ENCODE measurements around the gene AGPAT1.
"Not testable (repeated sequence)": the region's sequence is repeated elsewhere in the genome, so short reads cannot be mapped to it uniquely, and the experiment has no call there.

The AGPAT1 gene, protein sequence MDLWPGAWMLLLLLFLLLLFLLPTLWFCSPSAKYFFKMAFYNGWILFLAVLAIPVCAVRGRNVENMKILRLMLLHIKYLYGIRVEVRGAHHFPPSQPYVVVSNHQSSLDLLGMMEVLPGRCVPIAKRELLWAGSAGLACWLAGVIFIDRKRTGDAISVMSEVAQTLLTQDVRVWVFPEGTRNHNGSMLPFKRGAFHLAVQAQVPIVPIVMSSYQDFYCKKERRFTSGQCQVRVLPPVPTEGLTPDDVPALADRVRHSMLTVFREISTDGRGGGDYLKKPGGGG

DNA sequence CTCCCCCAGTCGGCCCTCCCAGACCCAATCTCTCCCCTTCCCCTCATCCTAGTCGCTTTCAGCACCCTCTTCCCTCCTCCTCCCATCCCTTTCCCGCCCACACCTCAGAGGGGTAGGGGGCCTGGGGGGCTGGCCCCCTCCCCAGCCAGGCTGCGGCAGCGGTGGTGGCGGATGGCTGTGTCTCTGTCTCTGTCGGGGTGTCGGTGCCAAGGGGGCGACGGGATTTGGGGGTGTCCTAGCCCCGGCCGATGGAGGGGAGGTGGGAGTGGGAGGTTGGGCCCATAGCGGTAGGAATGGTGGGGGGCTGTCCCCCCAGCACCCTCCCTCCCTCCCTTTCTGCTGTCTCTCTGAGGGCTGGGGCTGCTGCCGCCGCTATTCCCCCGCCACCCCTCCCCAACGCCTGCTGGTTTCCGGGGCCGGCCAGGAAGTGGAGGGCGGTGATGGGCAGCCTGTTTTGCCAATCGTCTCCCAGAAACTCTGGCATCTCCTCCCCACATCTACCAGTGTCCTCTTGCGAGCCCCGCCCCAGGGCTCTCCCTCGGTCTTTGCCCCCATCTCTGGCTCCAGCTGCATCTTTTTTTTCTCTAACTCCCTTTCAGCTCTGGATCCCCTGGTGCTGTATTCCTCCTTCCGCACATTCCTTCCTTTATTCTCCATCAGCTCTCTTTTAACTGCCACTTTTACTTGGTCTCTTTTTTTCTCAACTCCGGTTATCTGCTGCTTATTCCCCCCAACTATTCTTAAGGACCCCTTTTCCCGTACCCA lies at the start of gene AGPAT1:
TSS of gene AGPAT1 (minus strand) at position 374 of the 765 bp plus-strand sequence. CDS start 4,588 bp downstream, outside the sequence.
- peak; percentile 86 for DNase-seq

DNA sequence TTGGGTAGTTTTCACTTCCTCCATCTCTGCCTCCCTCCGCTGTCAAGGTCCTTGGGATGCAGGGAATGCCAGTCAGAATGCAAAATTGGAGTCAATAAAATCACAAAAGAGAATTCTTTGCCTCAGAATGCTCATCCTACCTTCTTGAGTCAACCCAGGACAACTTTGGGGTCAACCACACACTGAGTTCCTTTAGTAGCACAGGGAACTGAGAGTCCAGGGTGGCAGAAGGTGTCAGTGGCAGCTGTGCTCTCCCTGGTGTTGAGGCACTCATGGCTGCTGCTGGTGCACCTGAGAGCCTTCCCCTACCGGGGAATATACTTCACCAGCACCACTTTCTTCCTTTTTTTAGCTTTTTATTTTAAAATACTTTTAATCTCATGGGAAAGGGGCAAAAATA lies 48.8 kb upstream of the AGPAT1 start:
- no peak for DNase-seq

DNA sequence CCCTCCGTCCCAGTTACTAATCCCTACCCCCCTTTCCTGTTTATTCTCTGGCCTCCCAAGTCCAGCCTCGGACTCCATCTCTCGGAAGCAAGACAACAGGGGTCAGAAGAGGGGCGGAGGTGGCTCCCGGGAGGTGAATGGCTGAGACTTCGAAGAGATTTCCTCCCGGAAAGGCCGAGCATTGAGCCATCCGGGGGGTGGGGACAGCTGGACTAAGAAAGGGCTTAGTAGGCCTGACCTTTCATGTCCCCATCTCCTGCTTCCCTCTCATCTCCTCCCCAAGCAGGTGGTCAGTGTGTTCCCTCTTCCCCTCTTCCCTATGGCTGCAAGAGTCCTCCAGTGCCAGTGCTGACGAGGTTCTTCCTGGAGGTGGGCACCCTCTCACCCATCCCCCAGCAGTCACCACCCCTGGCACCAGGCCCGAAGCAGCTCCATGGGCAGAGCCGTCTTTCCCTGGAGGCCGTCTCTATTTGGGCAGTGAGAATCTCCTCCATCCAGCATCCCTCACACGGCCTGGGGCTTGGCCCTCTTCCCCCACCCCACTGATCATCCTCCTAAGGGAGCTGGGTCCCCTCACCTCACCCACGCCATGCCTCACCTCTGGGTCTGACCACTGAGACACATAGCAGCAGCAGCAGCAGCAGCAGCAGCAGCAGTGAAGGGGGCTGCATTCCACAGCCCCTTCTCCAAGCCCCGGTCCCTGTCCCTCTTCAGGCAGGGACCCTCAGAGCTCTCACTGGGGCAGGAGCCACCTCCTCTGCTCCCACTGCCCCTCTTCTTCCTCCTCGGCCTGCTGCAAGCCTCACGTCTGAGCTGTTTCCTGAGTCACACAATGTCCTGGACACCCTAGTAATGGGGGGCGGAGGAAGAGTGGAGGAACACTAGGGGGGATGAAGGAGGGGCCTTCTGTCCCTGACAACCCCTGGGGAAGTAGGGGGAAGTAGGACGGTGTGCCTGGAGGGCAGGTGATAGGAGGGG lies 47.7 kb upstream of the AGPAT1 start, which contains the start of gene NOTCH4:
TSS of gene NOTCH4 (minus strand) at position 810 of the 978 bp plus-strand sequence. CDS start at position 671, 139 bp downstream.
- no peak for DNase-seq

DNA sequence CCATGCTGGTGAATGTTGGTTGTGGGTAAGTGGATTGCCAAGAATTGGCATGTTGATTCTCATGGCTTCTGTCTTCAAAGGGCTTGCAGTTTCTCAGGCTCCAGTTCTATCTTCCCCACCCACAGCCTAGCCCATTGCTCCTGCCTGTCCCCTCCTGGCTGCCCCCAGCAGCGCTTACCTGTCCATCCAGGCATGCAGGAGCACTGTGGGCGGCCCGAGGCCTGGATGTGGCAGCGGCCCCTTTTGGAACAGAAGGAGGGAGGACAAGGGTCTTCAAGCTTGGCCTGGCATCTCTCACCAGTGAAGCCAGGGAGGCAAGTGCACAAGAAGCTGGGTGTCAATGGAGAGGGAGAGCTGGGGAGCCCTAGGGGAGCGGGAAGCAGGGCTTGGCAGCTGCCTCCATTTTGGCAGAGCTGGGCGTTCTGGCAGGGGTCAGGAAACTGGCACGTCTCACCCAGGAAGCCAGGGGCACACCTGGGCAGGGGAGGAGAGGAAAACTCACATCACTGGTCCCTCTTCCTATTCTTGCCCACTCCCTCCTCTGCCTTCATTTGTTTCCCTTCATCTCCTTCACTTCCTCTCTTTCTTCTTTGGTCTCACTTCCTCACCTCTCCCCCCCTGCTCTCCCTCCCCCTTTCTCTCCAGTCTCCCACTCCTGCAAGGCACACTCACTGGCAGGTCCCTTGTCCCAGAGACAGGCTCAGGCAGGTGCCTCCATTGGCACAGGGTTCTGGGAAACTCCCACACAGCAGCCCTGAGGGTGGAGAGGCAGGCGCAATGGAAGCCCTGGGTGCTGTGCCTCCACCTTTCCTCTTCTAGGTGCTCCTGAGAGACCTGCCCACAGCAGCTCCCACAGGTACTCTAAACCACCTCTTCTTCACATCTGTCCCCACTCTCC lies 46.7 kb upstream of the AGPAT1 start:
- no peak for DNase-seq

DNA sequence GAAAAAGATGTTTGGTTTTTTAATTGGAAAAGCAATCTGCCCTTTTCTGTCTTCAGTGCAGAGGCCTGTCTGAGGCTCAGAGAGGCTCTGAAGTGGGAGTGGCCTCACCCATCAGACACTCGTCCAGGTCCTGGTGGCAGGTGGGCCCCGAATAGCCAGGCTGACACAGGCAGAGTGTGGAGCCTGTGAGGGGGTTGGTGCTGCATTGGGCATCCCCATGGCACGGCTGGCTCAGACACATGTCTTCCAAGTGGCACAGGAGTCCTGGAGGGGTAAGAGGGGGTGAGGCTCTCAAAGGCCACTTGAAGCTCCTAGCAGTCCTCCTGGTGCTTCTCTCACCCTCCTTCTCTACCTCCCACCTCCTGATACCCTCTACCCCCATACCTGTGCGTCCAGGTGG lies 44.1 kb upstream of the AGPAT1 start:
- DNase-seq: no peak

DNA sequence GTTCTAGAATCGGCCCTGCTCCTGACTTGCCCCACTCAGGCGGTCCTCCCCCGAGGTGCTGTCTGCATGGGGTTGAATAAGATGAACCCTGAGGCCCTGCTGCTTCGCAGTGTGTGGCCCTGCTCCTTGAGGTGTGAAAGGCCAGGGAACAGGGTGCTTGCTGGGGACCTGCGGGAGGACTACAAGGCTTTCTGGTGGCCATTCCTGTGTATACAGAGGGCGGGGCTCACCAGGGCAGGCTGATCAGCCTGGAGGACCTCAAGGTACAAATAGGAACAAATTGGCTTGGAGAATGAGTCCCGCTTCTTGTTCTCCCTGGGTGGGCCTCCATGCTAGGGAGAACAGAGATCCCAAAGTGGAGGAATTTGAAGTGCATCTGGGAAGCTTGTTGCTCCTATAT lies 42.3 kb upstream of the AGPAT1 start:
- no peak for DNase-seq

DNA sequence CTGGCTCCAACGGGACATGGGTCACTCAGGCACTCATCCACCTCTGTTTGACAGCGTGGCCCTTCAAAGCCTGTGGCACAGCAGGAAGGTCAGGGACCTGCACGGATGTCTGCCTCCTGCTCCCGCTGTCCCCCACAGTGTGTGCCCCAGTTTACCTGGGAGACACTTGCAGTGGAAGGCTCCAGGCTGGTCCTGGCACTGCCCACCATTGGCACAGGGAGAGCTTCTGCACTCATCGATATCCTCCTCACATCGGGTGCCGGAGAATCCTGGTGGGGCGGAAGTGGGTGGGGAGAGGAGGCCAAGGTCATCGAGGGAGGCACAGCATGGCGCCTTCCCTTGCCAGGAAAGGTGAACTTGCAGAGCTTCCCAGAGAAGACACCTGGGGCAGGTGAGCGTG lies 41.1 kb upstream of the AGPAT1 start:
- no peak for DNase-seq

DNA sequence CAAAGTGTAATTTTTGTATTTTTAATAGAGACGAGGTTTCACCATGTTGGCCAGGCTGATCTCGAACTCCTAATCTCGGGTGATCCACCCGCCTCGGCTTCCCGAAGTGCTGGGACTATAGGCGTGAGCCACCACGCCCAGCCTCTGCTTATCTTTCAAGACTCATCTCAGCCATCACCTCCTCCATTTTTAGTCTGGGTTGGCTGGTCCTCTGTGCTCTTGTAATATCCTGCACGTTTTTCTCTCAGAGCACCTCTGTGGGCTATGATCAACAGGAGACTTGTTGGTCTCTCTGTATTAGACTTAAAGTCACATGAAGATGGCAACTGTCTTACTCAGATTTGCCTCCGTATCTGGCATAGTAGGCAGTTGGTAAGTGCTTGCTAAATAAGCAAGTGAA lies 40.4 kb upstream of the AGPAT1 start:
- no peak for DNase-seq

DNA sequence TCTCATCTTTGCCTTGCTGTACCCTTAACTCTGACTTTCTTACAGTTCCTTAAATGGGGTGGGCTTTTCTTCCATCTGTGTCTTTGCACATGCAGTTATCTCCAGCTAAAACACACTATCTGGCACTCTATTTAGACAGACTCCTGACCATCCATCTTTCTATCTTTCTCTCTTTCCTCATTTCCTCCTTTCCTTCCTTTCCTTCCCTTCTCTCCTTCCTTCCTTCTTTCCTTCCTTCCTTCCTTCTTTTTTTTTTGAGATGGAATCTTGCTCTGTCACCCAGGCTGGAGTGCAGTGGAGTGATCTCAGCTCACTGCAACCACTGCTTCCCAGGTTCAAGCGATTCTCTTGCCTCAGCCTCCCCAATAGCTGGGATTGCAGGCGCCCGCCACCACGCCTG lies 39.7 kb upstream of the AGPAT1 start:
- no peak for DNase-seq

DNA sequence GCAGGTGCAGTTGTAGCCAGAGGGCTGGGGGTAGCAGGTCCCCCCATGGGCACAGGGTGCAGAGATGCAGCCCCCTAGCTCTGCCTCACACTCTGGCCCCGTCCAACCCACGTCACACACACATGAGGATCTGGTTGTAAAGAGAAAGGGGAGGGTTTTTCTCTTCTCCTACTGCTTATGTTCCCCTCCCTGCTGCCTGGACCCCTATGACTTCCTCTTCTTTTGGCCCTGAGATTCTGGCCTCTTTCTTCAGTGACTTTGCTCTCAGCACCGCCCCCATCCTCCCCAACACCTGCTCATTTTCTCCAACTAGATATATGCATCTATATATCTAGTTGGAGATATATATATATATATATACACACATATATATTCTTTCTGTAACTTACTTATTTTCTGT lies 38.2 kb upstream of the AGPAT1 start:
- no peak for DNase-seq

DNA sequence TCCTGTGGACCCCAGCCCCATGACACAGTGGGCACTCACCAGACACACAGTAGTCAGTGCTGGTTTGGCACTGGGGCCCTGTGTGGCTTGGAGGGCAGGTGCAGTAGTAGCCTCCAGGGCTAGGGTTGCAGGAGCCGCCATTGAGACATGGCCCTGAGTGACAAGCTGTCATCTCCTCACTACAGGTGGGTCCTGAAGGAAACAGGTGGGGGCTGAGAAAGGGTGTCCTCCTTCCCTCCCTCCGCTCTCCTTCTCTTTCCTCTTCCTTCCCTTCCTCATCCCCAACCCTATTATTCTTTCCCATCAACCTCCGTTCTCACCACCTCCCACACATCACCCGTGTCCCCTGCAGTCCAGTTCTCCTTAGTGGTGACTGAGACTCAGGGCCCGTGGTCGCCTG lies 37.8 kb upstream of the AGPAT1 start:
- DNase-seq: no peak

DNA sequence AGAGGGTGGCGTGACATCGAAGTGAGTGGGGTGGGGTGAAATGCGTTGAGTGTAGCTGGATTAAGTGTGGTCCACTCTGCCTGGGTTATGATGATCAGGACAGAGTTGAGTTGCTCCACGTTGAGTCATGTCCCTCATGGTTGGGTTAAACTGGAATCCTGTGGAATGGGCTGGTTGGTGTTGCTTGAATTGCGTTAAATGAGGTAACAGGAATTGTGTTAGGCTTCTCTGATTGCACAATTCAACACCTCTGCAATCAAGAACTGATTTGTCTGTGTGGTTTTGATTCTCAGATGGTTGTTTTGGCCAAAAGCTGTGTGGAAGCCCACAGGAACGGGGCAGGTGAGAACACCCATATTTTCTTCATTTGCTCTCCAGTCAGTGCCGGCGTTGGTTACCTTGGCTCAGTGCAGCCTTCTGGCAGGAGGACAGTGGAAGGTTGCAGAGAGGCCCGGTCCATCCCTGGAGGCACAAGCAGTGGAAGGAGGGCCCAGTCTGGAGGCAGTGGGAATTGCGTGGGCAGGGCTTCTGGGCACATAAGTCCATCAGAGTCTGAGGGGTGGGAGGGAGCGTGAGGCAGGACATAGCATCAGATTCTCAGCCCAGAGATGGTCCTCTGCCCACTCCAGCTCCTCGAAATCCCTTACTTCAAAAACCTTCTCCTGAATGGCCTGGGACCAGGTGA lies 36.3 kb upstream of the AGPAT1 start:
- DNase-seq: no peak

DNA sequence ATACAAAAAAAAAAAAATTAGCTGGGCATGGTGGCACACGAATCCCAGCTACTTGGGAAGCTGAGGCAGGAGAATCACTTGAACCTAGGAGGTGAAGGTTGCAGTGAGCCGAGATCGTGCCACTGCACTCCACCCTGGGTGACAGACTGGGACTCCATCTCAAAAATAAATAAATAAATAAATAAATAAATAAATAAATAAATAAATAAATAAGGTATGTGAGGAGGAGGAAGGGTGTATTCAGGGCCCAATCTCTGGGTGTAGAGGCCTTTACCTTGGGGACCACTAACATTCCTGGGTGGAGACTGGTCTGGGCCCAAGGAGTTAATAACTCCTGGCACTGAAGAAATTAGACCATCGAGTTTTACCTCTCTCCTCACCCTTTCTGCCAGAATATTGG lies 35.5 kb upstream of the AGPAT1 start:
- DNase-seq: not testable (repeated sequence)

DNA sequence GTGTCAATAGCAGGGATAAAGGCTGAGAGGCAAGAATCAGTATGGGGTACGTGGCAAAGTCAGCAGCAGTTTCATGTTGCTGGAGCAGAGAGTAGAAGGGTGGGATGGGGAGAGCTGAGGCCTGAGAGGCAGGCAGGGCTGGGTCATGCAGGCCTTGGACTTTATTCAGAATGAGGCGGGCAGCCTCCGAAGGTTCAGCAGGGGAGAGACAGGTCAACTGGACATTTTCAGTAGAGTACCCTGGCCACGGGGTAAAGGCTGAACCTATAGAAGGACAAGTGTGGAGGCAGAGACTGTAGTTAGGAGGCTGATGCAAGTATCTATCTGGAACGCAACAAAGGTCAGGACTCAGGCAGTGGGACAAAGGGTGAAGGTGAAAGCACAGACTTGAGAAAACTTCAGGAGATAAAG lies 34.3 kb upstream of the AGPAT1 start:
- no peak for DNase-seq

DNA sequence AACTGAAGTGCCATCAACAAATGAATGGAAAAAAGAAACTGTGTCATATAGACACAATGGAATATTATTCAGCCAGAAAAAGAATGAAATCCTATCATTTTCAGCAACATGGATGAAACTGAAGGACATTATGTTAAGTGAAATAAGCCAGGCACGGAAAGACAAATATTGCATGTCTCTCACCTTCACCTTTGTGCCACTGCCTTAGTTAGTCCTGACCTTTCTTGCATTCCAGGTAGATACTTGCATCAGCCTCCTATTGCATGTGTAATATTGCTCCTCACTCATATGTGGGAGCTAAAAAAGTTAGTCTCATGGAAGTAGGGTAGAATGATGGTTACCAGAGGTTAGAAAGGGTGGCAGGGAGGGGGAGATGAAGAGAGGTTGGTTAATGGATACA lies 33.1 kb upstream of the AGPAT1 start:
- DNase-seq: no peak

DNA sequence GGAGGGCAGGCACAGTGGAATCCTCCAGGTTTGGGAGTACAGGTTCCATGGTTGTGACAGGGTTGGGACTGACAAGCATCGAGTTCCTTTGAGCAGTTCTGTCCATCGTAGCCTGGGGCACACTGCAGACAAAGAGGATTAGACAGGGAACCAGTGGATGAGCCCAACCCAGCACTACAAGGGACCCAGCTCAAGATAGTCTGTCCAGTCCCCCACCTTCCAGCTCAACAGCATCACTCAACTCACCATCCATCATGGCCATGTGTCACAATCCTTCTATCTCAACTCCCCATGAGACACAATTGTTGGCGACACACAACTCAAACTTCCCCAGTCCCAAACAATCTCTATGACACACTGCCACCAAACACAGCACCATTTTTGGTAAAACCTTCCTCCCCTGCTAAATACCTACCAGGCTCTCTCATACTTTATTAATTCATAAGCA lies 28.4 kb upstream of the AGPAT1 start:
- no peak for DNase-seq

DNA sequence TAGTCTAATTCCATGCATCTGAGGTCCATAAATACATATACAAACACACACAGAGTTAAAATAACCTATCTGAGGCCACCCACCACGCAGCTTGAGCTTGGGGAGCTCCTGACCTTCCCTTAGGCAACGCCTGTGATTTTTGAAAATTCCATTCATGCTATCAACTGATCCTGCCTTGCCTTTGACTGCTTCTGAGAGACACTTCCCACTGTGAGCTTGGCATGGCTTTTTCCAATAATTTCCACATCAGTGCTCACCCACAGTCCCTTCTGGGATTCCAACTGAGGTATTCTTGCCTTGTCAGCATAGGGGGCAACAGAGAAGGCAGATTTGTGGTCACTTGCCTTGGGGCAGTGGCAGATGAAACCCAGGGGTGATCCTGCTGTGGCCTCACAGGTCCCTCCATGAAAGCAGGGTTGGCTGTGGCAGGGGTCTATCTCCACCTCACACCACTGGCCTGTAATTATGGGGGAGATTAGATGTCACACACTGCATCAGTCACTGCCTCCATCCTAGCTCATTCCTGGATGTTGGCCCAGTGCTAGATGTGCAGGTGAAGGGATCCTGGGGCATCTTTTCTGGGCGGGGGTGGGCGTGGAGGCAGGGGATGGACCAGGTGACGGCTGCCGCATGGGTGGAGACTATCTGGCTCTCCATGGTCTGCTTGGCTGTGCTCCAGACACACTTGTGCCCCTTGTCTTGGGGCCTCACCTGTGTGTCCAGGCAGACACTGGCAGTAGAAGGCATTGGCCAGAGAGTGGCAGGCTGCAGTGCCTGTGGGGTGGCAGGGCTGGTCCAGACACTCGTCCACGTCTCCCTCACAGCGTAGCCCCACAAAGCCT lies 27.8 kb upstream of the AGPAT1 start:
- no peak for DNase-seq

DNA sequence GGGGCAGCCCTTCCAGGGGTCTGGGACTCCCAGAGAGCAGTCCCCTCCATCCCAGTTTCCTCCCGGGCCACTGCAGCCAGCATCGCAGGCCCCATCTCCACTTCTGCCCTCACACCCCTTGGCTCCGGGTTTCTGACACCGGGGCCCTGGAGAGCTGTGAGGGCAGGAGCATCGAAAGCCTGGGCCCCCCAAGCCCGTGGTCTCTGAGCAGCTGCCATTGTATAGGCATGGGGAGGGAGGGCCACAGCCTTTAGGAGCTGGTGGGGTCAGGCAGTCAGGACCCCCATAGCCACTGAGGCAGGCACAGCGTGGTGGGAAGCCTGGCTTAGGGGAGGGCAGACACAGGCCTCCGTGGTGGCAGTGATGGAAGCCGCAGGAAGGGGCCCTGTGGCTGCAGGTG lies 26.3 kb upstream of the AGPAT1 start:
- no peak for DNase-seq

DNA sequence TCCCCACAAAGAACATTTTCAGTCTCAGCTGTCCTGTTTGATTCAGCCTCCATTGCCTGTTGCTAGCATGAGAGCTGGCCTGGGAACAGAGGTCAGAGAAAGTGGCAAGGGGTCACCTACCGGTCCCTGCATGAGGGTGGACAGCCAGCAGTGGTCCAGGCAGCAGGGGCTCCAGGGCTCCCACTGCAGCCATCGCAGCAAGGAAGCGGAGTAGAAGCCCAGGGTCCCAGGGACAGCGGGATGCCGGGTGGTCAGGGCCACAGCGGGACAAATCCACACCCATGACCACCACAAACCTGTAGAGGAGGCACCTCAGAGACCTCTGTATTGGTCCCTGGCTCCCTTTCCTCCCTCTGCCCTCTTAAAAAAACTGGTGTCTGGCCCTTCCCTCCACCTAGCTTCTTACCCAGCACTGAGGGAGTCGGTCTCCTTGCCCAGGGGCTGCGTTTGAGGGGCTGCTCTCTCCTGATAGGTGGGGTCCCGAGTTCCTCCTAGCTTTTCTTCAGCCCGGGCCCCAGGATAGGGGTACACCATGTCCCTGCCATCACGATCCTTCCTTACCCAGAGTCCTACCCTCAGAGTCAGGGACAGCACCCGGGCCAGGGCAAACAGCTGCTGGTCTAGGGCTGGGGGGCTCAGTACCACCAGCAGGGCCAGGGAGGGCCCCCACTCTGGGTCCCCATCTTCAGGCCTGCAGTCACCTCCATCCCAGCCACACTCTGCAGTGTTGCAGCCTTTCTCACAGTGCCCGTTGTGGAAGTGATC lies 25.0 kb upstream of the AGPAT1 start:
- no peak for DNase-seq

DNA sequence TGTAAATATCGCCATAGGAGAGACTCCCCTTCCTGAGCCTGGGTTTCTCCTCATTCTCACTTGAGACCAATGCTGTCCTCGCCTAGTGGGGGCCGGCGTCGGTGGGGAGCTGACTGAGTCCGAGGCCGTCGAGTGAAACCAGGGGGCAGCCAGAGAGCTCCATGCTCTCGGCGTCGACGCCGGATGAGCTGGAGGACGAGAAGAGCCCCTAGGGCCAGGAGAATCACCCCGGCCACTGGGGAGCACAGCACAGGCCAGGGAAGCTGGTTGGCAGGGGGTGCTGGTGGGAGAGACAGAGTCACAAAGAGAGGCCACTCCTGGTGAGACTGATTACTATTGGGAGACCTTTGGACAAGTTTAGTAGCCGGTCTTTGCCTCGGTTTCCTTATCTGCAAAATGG lies 23.0 kb upstream of the AGPAT1 start:
- DNase-seq: no peak
